ENCODE measurements around the gene ZCCHC8. TPM values are rescaled to one million over a fixed set of nuclear protein-coding genes. Genes with fewer than 3 reads are reported as not detected.

ZCCHC8 gene
- total and polyA plus RNA-seq, 2 donors (not counting 1 experiment from before 2014, with no cell fraction given) = 30.0 to 56.2 TPM

DNA sequence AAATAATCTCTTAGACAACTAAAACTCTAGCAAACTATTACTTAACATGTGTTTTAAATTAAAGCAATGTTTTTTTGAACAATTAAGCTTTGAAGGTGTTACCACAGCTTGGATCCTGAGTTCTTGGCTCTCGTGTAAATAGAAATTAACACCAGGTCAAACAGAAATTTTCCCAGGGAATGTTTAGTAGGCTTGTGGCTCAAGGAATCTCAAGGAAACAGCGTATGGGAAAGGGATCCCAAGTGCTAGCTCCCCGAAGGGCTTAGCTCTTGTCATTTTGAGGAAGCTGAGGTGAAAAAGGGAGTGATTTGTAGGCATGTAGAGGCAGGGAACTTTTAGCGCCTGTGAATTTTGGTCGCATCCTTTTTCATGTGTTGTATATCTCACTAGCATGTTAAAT lies 37.8 kb upstream of the ZCCHC8 start:
- intact Hi-C loops (cut with micrococcal nuclease) = no loop called here
- TF ChIP-seq EZH2 (IDR thresholded peaks at IDR 0.05; ENCODE audit: borderline replicate concordance, insufficient read depth, low read depth, low read length, poor library complexity, severe bottlenecking) = no peak
- TF ChIP-seq, protein P1, sequence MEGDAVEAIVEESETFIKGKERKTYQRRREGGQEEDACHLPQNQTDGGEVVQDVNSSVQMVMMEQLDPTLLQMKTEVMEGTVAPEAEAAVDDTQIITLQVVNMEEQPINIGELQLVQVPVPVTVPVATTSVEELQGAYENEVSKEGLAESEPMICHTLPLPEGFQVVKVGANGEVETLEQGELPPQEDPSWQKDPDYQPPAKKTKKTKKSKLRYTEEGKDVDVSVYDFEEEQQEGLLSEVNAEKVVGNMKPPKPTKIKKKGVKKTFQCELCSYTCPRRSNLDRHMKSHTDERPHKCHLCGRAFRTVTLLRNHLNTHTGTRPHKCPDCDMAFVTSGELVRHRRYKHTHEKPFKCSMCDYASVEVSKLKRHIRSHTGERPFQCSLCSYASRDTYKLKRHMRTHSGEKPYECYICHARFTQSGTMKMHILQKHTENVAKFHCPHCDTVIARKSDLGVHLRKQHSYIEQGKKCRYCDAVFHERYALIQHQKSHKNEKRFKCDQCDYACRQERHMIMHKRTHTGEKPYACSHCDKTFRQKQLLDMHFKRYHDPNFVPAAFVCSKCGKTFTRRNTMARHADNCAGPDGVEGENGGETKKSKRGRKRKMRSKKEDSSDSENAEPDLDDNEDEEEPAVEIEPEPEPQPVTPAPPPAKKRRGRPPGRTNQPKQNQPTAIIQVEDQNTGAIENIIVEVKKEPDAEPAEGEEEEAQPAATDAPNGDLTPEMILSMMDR (IDR thresholded peaks at IDR 0.05) = no peak
- DNase-seq (no peak), ATAC-seq (ENCODE audit: low read depth) (no peak)
- no peak overlapping the region for H3K27ac ChIP-seq (ENCODE audit: low read length in 2 of 2)
- H3K9ac ChIP-seq (ENCODE audit: low read length) = no peak overlapping the region
- H4K20me1 ChIP-seq (ENCODE audit: control insufficient read depth, insufficient read depth, low read length, poor library complexity, severe bottlenecking) = no peaks in the 10 kb centered on the region
- H3K4me3 ChIP-seq (ENCODE audit: control extremely low read depth in 1 of 5, extremely low read depth in 1 of 5, insufficient read depth in 1 of 5, low read depth in 2 of 5, low read length in 4 of 5) = no peak overlapping the region
- peaks cover 0 to 27% of the 10 kb centered on the region in 2 experiments for H3K36me3 ChIP-seq (replicated peaks in 1 of 2; ENCODE audit: control extremely low read depth in 1 of 2, control insufficient read depth in 1 of 2, extremely low read depth in 1 of 2, insufficient read depth in 2 of 2, low read length in 1 of 2)
- peaks cover 30% of the 10 kb centered on the region for H3K79me2 ChIP-seq (ENCODE audit: control insufficient read depth, insufficient read depth, low read length)
- H3K4me2 ChIP-seq (replicated peaks; ENCODE audit: low read depth, low read length, poor library complexity, severe bottlenecking) = no peak overlapping the region
- no peak overlapping the region for H2AFZ ChIP-seq (ENCODE audit: insufficient read depth, low read depth, low read length, poor library complexity, severe bottlenecking)
- Mint-ChIP-seq H3K27me3 (no peaks in the 10 kb centered on the region), H3K4me1 (peaks cover 1% of the 10 kb centered on the region), H3K9me3 (ENCODE audit: insufficient read depth) (no peaks in the 10 kb centered on the region), H3K4me3 (no peak overlapping the region), H3K27ac (no peak overlapping the region)
- ChIA-PET CTCF (interaction anchor here (1.4 kb wide), 1 partner anchor 19 kb away, joined by 3 read pairs; no protein-coding TSS in a partner anchor), POLR2A (interaction anchor here (1.0 kb wide), 1 partner anchor 12 kb away, joined by 3 read pairs; the partner anchor contains the start of gene RSRC2)
- H3K4me1 ChIP-seq (ENCODE audit: control insufficient read depth in 2 of 2, insufficient read depth in 2 of 2, low read length in 2 of 2) = no peaks in the 10 kb centered on the region
- WGBS (ENCODE audit: insufficient coverage) = 100% methylated on average over 3 of the region's 5 CpGs
- H3K27me3 ChIP-seq (replicated peaks in 1 of 4; ENCODE audit: control extremely low read depth in 1 of 4, control insufficient read depth in 3 of 4, insufficient read depth in 4 of 4, low read length in 3 of 4) = no peaks in the 10 kb centered on the region
- H3K9me3 ChIP-seq (ENCODE audit: control extremely low read depth in 1 of 3, control insufficient read depth in 2 of 3, insufficient read depth in 1 of 3, low read length in 2 of 3) = no peaks in the 10 kb centered on the region

DNA sequence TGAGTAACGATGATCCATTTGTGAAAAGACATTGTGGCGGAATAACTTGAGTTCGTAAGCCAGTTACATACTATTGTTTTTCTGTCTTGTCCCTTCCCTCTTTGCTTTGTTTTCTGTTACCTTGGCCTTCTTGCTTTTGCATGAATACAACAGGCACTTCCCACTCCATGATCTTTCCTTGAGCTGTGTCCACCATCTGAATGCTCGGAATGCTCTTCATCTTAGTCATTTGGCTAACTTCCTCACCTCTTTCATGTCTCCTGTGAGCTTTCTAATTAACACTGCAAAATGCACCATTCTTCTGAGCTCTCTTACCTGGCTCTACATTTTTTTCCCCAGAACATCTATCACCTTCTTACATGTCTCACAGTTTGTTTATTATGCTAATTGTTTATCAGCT lies 36.3 kb upstream of the ZCCHC8 start:
- H3K27ac Mint-ChIP-seq = no peak overlapping the region
- 95% methylated on average over 2 of the region's 4 CpGs for WGBS (ENCODE audit: insufficient coverage)
- Histone ChIP-seq H3K36me3 (replicated peaks in 1 of 2; ENCODE audit: control extremely low read depth in 1 of 2, control insufficient read depth in 1 of 2, extremely low read depth in 1 of 2, insufficient read depth in 2 of 2, low read length in 1 of 2) (peaks cover 0 to 24% of the 10 kb centered on the region in 2 experiments), H3K27ac (ENCODE audit: low read length in 2 of 2) (no peak overlapping the region), H3K9ac (ENCODE audit: low read length) (no peak overlapping the region), H3K4me3 (ENCODE audit: control extremely low read depth in 1 of 5, extremely low read depth in 1 of 5, insufficient read depth in 1 of 5, low read depth in 2 of 5, low read length in 4 of 5) (no peak overlapping the region), H2AFZ (ENCODE audit: insufficient read depth, low read depth, low read length, poor library complexity, severe bottlenecking) (no peak overlapping the region), H3K4me1 (ENCODE audit: control insufficient read depth in 2 of 2, insufficient read depth in 2 of 2, low read length in 2 of 2) (no peaks in the 10 kb centered on the region), H3K79me2 (ENCODE audit: control insufficient read depth, insufficient read depth, low read length) (peaks cover 43% of the 10 kb centered on the region), H3K9me3 (ENCODE audit: control extremely low read depth in 1 of 3, control insufficient read depth in 2 of 3, insufficient read depth in 1 of 3, low read length in 2 of 3) (no peaks in the 10 kb centered on the region), H3K4me2 (replicated peaks; ENCODE audit: low read depth, low read length, poor library complexity, severe bottlenecking) (no peak overlapping the region), H3K27me3 (replicated peaks in 1 of 4; ENCODE audit: control extremely low read depth in 1 of 4, control insufficient read depth in 3 of 4, insufficient read depth in 4 of 4, low read length in 3 of 4) (no peaks in the 10 kb centered on the region), H4K20me1 (ENCODE audit: control insufficient read depth, insufficient read depth, low read length, poor library complexity, severe bottlenecking) (no peaks in the 10 kb centered on the region)
- H3K9me3 Mint-ChIP-seq (ENCODE audit: insufficient read depth) = no peaks in the 10 kb centered on the region
- peaks cover 1% of the 10 kb centered on the region for H3K4me1 Mint-ChIP-seq
- CTCF ChIA-PET = no interaction called here
- POLR2A ChIA-PET = interaction anchor here (0.7 kb wide), 1 partner anchor 39 kb away, joined by 5 read pairs; no protein-coding TSS in a partner anchor
- no peaks in the 10 kb centered on the region for H3K27me3 Mint-ChIP-seq
- ATAC-seq (ENCODE audit: low read depth) (no peak), DNase-seq (no peak)
- H3K4me3 Mint-ChIP-seq = no peak overlapping the region
- intact Hi-C loops (cut with micrococcal nuclease) = no loop called here
- TF ChIP-seq, protein P1 (IDR thresholded peaks at IDR 0.05) = no peak
- no peak for TF ChIP-seq EZH2 (IDR thresholded peaks at IDR 0.05; ENCODE audit: borderline replicate concordance, insufficient read depth, low read depth, low read length, poor library complexity, severe bottlenecking)

Measured in B cell (primary cell).